Measurements from ENCODE around the gene FAM50B.
A peak's percentile ranks its signal among the peaks of the same experiment; 100 is the strongest.

The FAM50B gene

DNA sequence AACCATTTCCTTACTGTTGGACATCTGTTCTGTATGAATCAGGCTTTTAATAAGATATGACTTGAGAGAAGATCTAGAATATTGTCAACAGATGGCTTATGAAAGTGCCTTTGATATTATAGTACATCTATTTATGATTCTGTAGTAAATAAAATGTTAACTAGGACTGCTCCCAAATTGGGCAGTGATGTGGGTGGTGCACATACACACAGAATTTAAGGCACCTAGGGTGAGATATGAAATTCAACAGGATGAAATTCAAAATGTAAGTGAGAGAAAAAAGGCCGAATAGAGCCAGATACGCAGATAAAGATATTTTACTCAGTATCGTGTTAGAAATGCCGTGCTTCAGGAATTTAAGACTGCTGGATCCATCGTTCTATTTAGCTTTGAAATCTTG is 26.3 kb downstream of the FAM50B start:
- DNase-seq = no peak

DNA sequence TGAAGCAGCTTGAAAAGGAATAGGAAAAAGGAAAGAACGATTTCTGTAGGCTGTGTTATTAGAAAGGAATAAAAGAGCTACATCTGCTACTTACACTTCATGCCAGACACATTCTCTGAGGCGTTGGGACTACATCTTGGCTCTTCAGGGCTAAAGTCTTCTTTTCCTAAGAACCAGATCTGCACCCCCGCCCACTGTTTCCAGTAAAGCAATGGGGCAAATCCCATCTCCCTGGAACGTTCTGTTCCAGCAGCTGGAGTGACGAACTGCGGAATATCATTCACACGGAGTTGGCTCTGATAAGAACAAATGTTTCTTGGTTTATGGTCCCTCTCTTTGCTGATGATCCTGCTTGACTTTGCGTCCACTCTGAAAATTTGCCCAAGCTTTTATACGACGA is 26.9 kb downstream of the FAM50B start:
- DNase-seq = no peak

DNA sequence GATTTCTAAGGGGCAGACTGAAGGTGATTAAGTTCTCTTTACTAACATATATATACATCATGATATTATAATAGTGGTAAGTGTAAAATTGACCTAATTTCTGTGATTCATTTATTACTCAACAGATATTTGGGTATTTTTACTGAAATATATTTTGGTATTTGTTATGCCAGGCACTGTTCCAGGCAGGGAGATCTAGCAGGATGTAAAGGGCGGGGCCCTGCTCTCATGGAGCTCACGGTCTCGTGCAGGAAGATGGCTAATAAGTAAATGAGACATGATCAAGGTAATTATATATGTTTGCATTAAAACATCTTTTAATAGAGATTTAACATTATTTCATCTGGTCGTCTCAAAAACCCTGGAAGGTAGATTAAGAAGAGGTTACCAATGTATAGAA is 27.7 kb downstream of the FAM50B start:
- no peak for DNase-seq

- no peak for DNase-seq
These were observed 29.0 kb downstream of the FAM50B start for GRCh38 chr6:3878048-3878666.

DNA sequence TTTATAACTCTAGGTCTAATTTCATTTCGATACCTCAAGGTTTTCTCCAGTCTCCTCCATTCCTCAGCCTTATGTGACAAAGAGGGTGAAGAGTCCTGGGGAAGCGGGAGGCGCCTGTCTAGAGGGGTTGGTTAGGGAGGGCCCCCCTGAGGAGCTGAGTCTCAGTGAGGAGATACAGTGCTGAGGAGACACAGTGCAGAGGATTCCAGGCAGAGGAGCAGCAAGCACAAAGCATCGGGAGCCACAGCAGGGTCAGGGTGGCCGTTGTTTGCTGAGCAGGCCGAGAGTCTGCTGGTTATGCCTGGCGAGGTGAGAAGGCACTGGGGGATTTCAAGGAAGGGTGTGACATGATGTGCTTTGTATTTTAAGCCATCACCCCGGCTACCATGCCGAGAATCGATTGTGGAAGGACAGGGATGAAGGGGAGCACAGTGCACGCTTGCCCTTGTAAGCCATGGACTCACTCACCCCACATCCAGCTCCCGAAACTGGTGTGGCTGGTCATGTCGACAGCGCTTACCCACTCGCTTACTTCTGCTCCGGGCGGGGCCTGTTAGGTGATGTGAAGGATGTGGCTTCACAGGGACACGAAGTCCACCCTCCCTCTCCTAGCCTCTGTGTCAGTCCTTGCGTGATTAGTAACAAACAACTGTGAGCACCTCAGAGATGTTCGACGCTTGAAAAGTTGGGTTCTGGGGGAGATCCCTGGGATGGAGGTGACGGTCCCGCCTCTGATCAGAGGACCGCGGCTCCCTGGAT is 30.2 kb downstream of the FAM50B start:
- DNase-seq = no peak

GRCh38 chr6:3881711-3882421 is 32.7 kb downstream of the FAM50B start:
- DNase-seq = no peak

DNA sequence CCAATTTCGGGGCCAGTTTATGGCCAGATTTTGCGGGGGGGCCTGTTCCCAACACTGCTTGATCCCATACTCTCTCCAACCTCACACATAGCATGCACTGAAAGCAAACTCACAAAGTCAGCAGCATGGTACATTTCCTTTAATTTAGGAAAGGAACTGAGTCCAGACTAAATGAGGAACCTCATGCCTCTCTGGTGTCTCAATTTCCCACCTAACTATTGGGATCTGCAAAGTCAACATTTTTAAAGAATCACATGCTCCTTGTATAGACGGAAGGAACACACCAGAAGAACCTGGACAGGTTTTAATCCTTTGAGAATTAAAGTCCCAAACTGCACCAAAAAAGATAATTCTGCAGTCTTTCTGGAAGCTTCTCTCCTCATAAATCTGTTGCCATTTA is 33.3 kb downstream of the FAM50B start:
- DNase-seq = no peak

GRCh38 chr6:3882866-3883265 is 33.7 kb downstream of the FAM50B start:
- no peak for DNase-seq

GRCh38 chr6:3884007-3884745 is 35.0 kb downstream of the FAM50B start:
- no peak for DNase-seq

GRCh38 chr6:3885262-3886036 is 36.3 kb downstream of the FAM50B start:
- no peak for DNase-seq

GRCh38 chr6:3887150-3887700 is 38.1 kb downstream of the FAM50B start:
- peak; percentile 14 for DNase-seq

- no peak for DNase-seq
These were observed 39.2 kb downstream of the FAM50B start for GRCh38 chr6:3888153-3888957.

GRCh38 chr6:3890047-3890446 is 40.9 kb downstream of the FAM50B start:
- DNase-seq = no peak

DNA sequence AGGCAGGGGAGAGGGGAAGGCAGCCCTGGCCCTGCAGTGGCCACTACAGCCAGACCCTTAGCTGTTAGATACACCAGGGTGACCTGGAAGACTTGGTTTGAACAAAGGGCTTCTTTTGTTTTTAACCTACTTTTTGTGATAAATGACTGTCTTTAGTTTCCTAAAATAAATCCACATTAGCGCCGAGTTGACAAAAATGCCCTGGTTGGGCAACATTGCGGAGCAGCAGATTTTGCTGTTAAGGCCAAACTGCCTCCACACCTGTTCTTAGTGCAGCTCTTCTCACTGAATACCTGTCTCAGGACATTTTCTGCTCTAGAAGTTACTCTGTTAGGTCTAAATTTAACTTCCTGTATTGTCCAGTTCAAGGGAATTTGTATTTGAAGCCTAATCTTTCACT is 42.7 kb downstream of the FAM50B start:
- DNase-seq = no peak

DNA sequence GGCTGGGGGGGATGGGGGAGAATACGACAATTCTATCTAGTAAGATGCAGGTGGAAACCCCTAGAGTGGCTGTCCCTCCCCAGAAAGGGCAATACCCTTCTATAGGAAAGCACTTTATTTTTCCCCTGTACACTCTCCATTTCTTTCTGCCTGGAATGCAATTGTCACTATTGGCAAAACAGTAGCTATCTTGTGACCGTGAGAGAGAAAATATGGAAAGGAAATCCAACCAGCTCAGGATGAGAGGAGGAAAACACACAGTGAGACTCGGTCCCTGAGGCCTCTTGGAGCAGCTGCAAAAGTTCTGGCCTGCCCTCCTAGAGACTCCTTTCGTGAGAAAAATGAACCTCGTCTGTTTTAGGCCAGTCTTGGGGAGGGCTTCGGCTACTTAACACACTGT is 43.4 kb downstream of the FAM50B start:
- no peak for DNase-seq

DNA sequence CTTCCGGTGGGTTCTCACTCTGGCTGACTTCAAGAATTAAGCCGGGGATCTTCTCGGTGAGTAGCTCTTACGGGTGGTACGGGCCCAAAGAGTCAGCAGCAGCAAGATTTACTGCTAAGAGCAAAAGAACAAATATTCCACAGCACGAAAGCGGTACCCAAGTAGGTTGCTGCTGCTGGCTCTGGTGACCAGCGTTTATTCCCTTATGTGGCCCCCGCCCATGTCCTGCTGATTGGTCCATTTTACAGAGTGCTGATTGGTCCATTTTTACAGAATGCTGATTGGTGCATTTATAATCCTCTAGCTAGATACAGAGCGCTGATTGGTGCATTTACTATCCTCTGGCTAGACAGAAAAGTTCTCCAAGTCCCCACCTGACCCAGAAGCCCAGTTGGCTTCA is 44.3 kb downstream of the FAM50B start:
- DNase-seq = no peak

GRCh38 chr6:3893917-3894316 is 44.7 kb downstream of the FAM50B start:
- no peak for DNase-seq

DNA sequence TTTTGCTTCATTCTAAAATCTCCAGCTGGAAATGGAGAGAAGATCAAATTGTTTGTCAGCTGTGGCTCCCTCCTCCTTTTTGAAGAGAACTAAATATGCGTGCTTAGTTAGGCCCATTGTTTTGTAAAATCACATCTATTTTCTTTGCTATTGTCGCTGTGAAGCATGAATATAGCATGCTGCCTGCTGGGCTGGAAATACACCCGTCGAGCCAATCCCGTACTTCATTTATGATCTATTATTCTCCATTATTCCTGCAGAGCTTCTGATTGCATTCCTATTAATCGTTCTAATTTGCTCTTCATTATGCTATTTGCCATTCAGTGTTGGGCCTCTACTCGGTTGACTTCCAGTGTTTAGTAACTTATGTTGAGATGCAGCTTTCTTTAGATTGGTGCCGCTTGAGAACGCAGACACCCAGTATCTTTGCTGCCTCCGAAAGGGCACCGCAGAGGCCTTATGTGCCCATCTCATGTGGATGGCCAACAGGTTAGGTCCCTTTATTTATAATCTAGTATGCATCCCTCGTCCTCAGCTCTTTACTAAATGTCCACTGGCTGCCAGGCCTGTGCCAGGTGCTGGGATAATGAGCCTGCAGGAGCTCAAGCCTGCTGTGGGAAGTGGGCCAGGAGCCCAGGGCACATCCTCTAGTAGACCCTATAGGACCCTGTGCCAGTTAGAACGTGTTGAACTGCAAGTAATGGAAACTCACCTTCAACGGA is 45.6 kb downstream of the FAM50B start:
- DNase-seq = no peak

GRCh38 chr6:3895312-3895653 is 46.1 kb downstream of the FAM50B start:
- no peak for DNase-seq

DNA sequence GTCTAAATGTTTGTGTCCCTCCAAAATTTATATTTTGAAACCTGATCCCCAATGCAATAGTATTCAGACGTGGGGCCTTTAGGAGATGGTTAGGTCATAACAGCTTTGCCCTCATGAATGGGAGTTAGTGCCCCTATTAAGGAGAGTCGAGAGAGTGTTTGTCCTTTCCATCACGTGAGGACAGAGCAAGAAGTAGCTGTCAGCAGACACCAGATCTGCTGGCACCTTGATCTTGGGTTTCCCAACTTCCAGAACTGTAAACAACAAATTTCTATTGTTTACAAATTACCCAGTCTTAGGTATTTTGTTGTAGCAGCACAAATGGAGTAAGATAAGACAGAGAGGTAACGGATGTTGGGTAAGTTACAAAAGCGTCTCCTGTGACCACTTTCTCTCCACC is 46.6 kb downstream of the FAM50B start:
- DNase-seq = no peak

Measured in CD4-positive, alpha-beta T cell treated with Interleukin-10 for 1 hour (primary cell).